SK-N-DZ (cell line): ENCODE data around the gene OARD1.
A peak's percentile ranks its signal among the peaks of the same experiment; 100 is the strongest.

Experiments
- DNase-seq: peaks from one replicate; pipeline ENCODE4 v3.0.0-alpha.2; 2015; ENCODE audit warnings: low spot score

The OARD1 gene

DNA sequence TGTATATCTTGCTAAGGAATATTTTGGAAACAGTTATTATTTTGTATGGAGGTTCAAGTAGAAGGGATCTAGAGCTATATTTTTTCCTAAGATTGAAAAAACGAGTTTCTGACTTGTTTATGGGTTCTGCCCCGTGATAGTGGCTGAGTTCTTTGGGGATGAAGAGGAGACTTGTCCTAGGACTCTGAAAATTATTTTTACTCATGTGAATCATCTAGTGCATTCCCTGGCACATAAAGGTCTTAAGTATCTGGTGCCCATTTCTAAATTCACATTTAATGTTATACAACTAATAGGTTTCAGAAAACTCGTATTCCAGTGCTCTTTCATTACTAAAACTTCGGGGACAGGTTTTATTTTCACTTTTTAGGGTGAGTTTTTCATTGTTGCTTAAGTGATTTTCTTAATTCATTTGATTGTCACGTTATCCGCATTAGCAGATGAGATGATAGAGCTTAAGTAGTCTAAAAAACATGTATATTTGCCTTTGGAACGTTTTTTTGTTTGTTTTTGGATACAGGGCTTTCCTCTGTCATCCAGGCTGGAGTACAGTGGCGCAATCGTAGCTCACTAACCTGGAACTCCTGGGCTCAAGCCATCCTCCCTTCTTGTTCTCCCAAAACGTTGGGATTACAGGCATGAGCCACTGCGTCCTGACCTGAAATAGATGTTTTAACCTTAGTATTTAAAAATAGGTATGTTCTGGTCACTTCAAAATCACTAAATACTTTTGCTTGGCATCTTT, 2.7 kb upstream of the OARD1 start:
- no peak for DNase-seq

DNA sequence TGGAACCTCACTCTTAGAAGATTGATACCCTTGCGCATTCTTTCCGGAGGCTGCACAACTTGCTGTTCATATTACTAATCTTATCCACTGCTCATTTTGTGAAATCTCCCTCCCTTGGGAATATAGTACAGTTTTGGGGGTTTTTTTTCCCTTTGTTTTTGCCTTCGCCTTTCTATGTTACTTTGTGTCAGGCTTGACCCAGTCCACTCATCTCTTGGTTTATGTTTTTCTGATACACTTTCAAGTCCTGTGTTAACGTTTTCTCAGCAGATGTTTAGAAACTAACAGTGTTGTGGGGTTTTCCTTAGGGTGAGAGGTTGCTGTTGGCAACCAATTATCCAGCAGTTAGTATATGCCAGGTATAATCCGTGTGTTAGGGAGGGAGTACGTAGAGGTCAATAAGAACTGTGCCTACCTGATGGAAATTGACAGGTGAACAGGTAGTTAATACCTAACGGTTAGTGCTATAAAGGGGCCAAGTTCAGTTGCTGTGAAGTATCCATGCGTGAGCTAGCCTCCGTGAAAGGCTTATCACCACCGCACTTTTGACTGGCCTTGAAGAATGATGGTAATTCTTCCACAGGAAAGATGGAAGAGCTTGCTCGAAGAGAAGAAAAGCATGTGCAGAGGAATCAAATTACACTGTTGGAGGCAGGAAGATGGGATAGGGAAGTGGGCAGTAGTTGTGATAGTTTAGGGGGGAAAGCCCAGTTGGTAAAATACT, 2.0 kb upstream of the OARD1 start:
- DNase-seq: peak; percentile 9

DNA sequence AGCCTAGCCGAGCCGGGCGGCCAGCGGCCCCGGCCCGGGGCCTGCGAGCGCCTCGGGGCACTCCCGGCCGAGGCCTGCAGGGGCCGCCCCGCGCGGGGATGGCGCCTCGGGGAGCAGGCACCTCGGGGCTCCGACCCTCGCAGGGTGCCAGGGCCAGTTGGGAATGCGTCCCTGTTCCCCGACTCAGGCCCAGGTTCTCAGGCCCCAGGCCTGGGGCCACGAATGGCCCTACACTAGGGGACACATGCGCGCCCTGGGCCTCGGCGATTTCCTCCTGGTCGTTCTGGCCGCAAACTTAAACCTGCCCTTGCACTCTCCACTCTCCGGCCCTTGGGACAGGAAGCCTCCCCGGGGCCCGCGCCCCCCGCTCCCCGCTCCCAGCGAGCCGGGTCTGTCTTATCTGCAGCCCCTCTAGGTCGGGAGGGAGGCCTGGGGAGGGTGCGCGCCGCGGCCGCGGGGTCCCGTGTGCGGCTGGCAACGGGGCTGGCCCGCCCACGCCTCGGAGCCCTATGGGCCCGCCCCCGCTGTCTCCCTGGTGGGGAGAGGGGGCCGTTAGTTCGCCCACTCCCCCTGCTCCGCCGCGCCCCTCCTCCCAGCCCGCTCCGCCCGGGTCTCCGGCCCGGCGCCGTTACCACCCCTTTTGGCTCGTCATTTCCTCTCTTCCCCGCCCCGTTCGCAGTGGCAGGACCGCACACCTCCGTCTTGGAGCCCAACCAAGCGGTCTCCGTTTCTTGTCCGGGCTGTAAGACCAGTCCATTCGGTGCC, 1.2 kb upstream of the OARD1 start:
- peak; percentile 84 for DNase-seq

DNA sequence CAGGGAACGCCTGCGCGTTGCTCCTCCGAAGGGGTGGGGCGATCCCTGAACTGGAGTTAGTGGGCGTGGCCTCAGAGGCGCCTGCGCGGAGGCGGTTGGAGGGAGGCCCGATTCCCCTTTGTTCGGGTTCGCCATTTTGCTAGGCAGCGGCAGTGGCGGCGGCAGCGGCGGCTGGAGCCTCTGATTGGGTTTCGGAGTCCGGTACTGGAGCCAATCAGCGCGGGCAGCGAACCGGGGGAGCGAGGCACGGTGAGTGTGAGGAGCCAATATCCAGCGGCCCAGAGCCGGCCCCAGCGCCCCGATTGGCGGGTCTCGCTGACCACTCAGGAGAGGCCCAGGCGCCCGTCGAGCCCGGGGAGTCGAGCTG, 663 bp upstream of the OARD1 start, which contains the start of gene NFYA:
TSS of gene NFYA (plus strand) at position 139 of the 367 bp plus-strand sequence. CDS start 6,116 bp downstream, outside the sequence.
- no peak for DNase-seq

DNA sequence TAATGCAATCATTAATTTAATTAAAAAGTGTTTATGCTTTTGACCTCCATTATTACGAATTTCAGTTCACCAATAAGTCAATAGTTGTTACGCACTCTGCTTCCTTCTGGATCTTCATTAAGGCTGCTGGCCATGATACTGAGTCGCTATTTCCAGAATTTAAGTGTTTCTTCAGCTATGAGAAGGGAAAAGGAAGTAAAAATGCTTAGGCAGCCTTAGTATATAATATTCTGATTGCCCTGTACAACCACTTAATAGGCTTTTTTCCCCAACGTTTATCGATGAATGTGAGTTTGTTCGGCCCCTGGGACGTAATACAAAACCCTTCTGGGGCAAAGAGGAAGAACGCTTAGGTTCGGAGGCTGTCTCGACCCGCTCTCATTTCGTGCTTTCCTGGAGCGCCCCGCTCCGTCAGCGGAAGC, 644 bp downstream of the OARD1 start:
- DNase-seq: no peak

DNA sequence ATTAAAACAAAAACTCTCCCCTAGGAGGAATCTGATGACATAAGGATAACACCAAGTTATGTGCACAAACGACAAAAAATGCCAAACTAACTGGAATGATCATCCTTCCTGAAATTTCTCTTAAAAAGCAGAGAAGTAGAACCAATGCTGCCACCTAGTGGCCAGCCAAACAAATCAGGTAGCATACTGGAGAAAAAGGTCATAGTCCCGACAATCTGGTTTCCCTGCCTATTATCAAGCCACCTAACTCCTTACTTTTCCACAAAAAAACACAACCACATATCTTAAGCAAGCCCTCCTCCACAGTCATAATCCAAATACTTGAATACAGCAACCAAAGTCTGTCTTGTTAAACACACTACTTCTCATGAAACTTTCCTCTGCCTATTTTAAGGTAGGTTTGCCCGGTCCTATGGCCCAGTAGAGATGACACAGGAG, 5.3 kb downstream of the OARD1 start:
- DNase-seq: peak; percentile 79

DNA sequence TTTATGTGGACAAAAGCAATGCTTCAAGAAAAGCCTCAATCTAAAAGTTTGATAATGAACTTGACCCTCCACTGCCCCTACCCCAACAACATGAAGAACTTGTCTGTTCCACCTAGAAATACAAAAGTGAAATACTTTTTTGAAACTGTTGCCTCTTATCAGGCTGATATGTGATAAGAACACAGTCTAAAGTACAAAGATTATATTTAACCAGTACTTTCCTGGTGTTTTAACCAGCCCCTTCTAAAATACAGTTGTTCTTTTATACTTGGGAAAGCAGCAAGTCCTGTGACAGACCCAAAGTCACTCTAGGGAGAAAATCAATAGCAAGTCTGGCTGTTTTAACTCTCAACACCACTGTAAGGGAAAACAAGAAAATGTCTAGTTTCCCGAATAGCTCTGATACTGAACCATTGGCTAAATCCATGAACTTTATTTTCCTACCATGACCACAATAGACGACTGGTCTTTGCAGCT, 6.6 kb downstream of the OARD1 start:
- no peak for DNase-seq

DNA sequence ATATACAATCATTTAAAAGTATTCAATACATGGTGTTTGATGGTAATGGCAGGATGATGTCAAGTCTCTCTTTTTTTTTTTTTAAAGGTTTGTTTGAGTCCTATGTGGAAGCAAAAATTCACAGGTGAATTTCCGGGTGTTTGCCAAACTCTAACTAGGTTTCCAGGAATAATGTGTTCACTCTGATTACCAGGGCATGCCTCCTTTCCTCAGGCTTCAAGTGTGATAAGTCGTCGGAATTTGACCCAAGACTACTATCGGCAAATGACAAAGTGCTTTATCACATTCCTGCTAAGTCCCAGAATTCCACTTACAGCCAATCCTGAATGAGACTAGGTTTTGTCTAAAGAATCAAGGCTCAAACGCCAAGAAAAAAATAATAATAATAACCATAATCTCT, 7.3 kb downstream of the OARD1 start:
- DNase-seq: no peak

DNA sequence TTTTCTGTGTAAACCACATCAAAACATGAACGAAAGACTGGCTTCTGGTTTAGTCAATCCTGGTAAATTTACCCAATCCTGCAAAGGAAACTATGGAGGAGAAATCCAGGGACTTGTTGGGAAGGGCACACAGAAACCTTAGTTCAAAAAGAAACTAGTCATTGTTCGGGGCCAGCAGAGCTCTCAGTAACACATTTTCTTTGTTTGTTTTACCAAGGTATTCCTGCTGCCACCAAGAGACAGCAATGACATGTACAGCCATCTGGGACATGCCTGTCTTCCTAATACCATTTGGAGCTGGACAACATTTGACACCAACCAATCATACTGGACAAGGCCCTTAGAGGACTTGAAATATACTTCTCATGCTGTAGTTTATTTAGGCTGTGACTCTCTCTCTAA, 8.3 kb downstream of the OARD1 start:
- no peak for DNase-seq

DNA sequence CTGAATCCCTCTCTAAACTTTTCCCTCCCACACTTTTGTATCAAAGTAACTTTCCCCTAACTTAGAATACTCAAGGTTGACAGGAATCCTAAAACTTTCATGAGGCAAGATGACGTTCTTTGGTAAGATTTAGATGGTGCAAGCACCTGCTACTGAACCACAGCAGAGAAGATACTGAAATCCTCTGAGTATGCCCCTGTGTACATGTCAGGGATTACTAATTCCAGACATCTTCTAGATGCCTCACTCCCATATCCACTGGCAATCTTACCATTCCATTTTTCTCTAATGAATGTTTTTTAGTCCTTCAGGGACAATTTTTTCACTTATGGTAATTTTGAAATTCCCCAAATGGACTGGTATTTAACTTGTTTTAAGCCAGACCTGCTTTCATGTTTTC, 10.1 kb downstream of the OARD1 start:
- DNase-seq: no peak

DNA sequence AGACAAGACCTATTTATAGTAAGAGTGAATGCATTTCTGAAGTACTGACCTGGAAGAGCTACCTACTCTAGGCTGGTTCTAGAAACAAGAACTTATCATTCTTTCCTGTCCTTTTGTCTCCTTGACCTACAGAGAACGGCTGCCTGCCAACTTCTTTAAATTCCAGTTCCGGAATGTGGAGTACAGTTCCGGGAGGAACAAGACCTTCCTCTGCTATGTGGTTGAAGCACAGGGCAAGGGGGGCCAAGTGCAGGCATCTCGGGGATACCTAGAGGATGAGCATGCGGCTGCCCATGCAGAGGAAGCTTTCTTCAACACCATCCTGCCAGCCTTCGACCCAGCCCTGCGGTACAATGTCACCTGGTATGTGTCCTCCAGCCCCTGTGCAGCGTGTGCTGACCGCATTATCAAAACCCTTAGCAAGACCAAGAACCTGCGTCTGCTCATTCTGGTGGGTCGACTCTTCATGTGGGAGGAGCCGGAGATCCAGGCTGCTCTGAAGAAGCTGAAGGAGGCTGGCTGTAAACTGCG, 10.9 kb downstream of the OARD1 start:
- DNase-seq: no peak

DNA sequence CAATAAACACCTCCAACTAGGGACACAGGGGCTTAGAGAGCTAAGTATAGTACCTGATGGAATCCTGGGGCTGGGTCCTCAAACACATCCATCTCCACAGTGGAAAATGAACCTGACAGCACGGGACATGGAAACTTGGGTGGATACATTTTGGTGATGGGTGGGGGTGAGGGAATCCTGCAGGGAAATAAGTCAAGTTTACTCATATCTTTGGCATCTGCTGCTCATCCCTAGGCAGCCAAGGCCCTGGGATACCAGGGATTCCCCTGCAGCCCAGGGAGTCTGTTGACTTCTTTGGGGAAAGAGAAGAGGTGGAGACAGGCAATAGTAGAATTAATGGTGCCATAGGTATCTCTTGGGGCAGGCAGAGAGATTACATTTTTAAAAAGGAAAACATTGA, 12.6 kb downstream of the OARD1 start:
- DNase-seq: no peak

DNA sequence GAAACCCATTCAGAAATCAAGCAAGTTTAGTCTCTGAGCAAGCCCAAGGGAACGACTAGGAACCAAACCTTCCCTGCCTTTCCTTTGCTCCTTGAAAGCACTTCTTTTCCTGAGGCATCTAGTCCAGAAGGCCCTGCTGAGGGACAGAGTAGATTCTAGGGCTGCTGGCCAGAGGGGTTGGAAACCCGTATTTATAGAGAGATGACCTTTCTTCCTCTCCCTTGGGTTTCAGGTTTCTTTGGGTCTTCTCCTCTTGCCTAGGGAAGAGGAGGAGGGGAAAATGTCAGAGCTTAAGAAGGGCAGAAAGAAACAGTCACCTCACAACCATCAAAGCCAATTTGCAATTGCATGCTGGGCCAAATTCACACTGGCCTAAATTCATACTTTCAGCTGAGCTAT, 13.4 kb downstream of the OARD1 start:
- no peak for DNase-seq

DNA sequence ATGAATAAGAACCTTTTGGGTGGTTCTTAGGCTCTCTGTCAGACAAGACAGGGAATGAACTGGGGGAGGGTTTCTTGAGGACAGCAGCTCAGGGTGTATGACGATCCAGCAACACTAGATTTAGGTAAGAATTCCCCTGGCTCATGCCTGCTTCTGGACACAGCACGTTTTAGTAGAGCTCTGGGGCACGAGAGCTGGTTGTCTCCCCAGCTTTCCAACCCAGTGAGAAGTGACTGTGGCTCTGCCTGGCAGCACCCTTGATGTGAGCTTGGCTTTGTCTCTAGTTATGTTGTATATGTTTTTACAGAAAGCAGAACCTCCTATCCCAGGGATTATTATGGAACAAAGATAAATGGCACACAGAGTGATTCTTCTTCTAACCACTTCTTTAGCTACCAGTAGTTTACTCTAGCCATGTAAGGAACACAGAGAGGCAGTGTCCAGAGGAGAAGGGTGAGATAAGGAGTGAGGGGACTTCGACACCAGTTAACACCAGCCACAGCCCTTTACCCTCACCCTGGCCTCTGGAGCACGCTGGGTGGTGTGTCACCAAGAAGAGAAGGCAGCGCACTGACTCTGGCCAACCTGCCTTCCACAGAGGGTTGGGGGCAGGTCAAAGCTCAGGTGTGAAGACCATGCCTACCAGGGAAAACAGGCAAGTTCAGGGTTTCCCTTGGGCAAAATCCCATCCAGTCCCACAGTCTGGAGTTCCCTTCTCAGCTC, 15.2 kb downstream of the OARD1 start:
- DNase-seq: no peak

DNA sequence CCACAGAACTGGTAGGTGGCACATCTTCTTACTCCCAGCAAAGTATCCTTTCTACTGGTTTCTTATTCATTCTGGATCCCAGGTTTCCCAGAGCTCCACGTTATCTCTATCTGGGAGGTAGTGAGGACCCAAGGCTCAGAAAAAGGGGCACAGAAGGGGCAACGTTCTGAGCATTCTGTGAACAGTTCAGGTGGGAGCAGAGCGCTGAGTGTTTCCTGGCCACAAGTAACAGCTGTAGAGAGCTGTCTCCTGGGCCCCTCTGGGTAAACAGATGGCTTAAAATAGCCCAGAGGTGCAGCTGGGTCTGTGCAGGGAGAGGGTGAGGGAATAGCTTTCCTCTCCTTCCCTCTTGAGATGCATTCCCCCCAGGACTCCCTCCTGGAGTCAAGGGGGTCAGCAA, 17.0 kb downstream of the OARD1 start:
- DNase-seq: no peak

DNA sequence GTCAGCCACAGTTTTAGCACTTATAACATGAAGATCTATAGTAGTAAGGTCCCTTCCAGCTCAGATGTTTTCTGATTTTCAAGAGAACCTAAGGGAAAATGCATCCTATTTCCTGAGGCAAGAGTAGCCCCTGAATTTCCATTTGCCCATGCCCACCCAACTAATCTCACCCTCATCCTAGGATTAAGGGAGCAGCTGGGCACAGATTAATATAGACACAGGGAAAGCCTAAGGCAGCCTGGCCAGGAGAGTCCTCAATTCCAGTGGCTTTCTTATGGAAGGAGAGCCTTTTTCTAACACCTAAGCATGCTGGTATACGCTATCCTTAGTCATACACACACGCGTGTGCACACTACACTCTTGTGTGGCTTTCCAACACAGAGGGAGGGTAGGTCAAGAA, 17.6 kb downstream of the OARD1 start:
- no peak for DNase-seq

DNA sequence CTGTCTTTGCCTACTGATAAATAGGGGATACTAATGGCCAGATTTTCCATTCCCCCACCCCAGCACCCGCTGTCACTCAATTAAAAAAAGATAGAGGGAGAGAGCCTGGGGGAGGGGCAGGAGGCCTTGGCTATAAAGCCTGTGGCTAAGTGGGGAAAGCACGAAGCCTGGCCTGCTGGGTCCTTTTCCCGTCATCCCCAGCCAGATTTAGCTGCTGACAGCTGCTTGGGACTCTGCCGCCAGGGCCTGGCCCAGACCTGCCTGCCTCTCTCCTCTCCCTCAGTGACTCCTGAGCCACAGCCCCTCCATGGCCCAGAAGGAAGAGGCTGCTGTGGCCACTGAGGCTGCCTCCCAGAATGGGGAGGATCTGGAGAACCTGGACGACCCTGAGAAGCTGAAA, 19.1 kb downstream of the OARD1 start, which contains the start of gene APOBEC2:
TSS of gene APOBEC2 (plus strand) at position 162 of the 400 bp plus-strand sequence. CDS start at position 308, 146 bp downstream.
- peak; percentile 39 for DNase-seq

DNA sequence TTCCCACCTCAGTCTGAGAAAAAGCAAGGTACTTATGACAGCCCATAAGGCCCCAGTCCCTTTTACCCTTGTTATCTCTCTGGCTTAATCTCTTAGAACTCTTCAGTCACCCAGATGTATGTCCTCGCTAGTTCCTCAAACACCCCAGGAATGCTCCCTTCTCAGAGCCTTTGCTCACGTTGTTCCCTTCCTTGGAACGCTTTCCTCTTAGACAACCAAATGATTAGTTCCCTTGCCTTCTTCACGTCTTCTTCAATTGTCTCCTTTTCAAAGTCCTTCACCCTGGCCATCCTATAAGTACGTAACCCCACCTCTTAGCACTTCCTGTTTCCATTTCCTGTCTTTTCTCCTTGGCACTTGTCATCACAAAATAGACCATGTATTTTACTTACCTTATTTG, 20.3 kb downstream of the OARD1 start:
- no peak for DNase-seq

DNA sequence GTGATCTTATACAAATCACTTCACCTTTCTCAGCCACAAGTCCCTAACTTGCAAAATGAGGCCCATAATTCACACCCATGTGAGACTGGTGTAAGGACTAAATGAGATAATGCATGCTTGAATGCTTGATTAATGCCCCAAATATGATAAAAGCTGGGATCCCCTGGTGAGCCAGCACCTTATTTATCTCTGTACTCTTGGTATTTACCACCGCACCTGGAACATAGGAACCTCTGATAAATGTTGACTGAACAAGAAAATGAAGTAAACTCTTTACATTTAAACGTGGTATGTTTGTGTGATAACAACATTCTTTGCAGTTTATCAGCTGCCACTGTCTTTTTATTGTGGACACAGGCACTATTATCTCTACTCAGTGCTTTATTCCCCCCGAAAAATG, 21.6 kb downstream of the OARD1 start:
- no peak for DNase-seq

DNA sequence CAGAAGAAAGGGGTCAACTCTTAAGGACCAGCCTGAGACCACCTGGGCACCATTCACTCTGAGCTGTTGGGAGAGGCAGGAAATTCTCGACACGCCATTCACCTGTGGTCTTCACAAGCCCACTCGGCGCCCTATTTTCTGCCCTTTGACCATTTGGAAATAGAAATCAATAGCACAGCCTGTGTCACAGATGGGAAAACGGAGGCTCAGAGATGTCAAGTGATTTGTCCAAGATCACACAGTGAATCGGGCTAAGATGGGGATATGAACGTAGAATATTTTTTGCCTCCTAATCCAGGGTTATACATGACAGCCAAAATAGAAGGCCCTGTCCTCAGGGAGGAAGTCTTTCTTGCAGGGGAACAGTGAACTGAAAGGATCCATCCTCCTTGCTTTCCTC, 22.2 kb downstream of the OARD1 start:
- DNase-seq: no peak

DNA sequence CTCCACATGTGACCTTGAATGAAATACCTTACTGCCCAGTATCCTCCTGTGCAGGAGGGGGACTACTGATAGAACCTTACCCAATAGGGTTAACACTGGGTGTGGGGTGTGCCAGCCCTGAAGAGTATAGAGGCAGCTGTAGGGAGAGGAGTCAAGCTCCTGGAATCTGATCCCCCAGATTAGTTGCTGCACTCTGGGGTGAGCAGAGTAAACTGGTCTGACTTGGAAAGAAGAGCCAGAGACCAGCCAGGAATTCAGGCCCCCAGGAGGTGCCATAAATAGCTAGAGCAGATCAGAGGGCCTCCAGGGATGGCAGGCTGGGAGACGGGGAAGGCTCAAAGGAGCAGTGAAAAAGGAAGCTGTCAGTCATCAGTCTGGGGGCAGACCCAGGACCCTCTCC, 22.6 kb downstream of the OARD1 start:
- DNase-seq: no peak
